Right lung (tissue), 5 donors: Measurements from ENCODE around the gene TMEM52. TPM values are rescaled to one million over a fixed set of nuclear protein-coding genes. Genes with fewer than 3 reads are reported as not detected.

Source experiments
- DNase-seq, 2 donors: peaks; one replicate each; pipeline ENCODE4 v3.0.0-alpha.2; 2013
- polyA plus RNA-seq, 5 donors: library from polyadenylated mRNA; unstranded; fragments of 120-200 nt; gene quantifications; one replicate each; pipeline versions ENCODE4 v1.2.1 to v1.2.3, GENCODE V29; 2013; ENCODE audit warnings: inconsistent platforms in 1 of 5, low replicate concordance in 1 of 5; ENCODE audit not compliant: insufficient read length in 5 of 5, insufficient read depth in 1 of 5

TMEM52 gene
- polyA plus RNA-seq, 5 donors: 1.5 to 9.5 (median 2.3) TPM

DNA sequence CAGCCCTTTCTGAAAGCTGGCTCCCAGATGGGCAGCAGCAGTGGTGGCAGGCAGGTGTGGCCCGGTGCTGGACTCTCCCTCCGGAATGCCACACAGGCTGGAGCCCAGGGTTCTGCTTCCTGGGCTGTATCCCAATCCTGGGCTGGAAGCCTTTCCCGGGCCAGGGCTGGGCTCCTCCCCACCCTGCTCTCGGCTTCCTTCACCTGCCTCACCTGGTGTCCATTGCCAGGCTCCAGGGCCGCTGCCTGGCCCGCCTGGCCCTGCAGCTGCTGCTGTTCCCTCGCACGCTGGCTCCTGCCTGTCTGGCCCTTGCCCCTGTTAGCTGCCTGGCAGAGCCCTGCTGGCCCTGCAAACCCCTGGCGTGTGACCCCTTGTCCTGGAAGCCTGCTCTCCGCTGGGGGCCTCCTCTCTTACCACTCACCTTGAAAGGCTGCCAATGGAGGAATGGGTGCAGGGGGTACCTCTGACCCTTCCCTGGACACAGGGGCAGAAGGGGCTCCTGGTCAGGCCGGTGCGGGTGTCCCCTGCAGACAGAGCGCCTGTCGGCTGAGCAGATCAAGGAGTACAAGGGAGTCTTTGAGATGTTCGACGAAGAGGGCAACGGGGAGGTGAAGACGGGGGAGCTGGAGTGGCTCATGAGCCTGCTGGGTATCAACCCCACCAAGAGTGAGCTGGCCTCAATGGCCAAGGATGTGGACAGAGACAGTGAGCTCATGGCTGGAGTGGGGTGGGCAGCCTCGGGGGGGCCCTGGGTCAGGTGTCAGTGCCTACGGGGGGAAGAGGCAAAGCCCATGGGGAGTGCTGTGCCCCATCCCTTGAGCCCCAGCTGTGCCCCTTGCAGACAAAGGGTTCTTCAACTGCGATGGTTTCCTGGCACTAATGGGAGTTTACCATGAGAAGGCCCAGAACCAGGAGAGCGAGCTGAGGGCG, 2.9 kb downstream of the TMEM52 start:
- no peak for DNase-seq

DNA sequence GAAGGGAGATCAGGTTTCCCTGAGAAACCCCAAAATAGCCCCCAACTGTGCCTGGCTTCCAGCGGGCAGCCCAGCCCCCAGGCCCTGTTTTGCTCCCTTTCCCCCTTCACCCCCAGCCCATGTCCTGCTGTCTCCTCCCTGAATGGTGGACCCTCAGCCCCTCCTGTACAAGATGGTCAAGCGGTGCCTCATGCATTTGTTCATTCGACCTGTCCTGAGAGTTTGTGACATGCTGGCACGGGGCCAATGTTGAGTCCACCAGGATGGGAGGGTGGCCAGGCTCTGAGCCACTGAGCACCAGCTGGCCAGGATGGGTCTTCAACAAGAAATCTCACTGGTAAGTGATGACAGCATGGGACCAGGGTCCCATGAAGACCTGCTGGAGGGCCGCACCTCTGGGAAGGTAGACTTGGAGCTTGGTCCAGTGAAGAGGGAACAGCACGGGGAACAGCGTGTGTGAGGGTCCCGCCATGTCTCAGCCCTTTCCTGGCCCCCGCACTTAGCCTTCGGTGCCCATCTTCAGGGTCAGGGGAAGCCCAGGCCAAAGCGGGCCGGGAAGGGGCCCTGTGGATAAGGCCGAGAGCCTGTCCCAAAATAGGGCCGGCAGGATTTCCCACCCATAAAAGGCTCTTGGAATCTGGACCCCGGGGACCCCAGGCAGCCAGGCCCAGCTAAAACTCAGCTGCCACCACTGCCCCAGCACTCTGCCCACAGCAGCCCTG, 3.9 kb downstream of the TMEM52 start, which contains the start of gene CALML6:
CALML6 (plus strand) TSS at position 290 of the 722 bp plus-strand sequence; CDS start at position 311, 21 bp downstream.
- no peak for DNase-seq

DNA sequence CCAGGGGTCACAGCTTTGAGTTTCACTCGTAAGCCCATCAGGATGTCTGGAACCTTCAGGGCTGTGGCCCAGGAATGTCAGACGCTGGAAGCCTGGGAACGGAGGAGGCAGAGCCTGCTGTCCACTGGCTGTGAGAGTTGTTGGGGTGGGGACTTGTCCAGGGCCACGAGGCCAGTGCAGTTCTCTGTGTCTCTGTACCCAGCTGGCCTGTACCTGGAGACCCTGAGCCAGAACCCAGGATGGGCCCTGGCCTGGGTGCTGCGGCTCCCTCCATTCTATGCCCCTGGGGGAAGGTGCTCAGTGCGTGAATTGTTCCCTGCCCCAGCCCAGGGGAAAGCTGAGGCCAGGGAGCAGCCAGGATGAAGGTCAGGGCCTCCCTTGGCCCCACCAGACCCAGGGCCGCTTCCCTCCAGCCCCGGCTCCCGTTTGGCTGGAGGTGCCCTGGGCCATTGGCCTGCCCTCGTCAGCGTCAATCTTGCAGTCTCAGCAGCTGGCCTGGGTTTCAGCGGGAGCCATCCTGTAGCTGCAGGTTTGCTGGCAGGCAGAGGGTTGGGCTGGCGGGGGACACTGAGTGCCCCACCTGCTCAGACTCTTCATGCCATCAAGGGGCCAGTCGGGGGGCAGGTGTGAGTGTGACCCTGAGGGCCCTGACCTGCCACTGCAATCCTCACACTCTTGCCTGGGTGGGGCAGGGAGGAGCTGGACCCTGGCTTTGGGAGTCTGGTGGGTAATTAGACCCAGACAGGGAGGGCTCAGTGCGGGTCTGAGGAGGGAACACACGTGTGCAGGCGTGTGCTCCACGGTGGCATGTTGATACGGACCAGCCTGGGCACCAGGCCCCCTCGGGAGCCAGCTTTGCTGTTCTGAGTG, 4.7 kb downstream of the TMEM52 start:
- no peak for DNase-seq

DNA sequence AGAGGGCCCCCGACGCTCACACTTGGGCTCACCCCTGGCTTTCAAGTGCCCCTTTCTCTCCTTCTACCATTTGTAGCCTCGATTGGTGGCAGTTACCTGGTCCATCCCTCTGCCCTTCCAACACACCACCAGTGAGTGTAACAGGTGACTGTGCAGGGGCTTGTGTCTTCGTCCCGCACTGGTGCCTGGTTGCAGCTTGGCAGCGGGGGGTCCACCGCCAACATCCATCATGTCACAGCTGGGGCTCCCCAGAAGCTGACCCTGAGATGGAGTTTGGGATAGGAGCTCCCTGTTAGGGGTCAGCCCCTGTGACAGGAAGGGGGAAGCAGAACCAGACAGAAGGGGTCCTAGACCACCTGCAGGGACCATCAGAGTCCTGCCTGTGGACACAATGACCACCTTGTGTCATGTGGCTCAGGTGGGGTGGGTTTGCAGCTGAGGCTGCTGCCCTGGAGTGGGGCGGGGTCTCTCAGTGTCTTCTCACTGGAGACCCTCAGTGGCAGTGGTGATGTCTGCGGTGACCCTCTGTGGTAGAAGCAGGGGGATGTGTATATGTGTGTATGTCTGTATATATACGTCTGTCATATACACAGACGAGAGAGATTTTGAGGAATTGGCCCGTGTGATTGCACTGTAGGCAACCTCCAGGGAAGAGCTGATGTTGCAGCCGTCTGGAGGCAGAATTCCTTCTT, 7.6 kb downstream of the TMEM52 start:
- no peak for DNase-seq

DNA sequence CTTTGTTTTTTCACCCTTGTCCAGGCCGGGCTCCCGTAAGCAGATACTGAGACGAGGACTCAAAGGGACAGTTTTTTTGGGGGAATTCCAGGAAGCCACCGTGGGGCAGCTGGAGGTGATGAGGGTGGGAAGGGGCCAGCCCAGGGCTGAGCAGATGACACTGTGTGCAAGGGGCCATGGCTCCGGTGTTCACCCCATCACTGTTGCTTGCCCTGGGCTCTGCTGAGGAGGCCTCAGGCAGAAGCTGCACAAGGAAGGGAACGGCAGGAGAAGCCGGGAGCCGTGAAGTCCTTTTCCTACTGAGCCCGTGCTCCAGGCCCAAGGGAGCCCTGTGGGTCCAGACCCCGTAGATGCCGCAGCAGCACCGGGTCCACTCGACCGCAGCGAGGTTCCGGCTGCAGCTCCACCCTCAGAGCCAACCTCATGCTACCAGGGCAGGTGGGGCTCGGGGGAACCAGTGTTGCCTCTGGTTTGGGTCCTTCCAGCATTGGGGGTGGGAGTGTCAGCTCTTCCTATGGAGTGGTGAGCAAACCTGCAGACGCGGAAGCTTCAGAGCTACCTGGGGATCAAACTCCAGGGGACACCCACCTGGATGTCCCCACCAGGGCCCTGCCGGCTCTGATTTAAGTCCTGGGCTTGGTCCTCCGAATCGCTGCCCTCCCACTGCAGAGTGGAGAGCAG, 8.3 kb downstream of the TMEM52 start:
- no peak for DNase-seq

DNA sequence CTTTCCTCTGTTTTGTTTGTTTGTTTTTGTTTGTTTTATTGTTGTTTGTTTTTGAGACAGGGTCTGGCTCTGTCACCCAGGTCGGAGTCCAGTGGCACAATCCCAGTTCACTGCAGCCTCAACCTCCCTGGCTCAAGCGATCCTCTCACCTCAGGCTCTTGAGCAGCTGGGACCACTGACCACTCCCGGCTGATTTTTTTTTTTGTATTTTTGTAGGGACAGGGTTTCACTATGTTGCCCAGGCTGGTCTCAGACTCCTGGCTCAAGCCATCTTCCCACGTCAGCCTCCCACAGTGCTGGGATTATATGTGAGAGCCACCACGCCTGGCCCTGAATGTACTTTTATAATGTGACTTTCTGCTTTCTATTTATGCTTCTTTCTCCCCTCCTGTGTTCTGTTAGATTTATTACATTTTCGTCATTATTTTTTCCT, 9.0 kb downstream of the TMEM52 start:
- DNase-seq: no peak

DNA sequence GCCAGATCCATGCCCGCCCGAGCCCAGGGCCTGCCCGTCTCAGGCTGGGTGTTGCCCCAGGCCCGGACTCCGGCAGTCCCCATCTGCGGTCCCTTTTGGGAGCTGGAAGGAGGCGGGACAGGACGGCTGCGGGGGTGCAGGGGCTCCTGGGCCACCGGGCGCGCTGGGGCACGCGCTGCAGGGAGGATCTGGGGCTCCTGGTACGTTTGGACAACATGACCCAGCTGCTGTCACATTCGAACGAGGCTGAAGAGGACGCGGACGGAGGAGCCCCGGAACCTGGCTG, 10.6 kb downstream of the TMEM52 start:
- no peak for DNase-seq

DNA sequence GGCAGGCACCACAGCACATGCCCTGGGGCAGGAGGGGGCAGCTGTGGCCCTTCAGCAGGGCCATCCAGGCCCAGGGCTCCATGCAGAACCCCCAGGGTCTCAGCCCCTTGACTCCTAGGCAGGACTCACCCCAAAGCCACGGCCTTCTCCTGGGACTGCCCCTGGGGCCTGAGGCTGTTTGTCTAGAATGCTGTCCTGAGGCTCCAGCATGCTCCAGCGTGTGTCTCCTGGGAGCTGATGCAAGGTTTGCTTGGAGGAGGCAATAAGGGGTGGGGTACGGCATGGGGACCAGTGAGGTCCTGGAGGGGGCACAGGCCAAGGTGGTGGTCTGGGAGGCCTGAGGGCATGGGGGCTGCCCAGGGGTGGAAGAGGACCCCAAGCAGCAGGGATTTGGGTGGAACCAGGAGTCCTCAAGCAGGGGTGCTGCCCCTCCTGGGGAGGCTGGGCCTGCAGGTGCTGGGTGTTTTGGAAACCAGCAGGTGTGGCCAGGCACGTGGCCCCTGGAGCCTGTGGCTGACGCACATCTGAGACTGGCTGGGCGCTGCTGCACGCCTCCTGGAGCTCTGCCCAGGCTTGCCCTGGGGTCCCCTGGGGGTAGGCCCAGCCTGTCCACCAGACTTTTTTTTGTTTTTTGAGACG, 11.9 kb downstream of the TMEM52 start:
- no peak for DNase-seq

DNA sequence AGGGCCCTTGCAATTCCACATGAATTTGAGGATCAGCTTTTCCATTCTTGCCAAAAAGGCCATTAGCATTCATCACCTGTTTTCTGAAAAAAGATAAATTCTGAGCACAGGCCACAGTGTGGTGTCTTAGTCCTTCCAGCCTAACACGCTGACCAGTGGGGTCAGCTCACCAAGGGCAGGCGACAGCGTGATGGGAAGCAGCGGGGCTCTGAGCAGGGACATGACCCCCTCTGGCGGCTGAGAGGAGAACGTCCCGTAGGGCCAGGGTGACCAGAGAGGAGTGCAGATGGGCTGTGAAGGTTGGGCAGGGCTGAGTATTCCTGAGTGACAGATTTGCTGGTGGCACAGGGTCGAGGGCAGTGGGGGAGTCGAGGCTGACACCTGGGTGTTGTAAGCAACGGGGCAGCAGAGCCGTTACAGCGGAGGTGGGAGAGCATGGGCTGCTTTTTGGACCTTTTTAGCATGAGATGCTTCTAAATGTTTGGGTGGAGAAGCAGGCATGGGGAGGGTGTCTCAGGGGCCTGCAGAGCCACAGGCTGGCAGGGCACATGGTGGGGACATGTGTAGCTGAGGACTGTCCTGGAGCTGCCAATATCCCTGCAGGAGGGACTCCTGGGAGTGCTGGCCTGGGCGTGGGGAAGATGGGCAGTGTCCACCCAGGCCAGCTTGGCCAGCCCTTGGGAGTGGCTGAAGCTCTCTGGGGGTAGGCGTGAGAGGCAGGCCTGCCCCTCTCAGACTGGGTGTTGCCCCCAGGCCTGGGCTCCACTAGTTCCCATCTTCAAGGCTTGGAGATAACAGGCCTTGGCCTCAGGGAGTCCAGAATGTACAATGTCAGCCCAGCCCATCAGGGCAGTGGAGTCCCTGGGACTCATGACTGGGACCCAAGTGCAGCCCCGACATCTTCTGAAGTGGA, 12.6 kb downstream of the TMEM52 start:
- DNase-seq: peak; percentile 65 to 77

DNA sequence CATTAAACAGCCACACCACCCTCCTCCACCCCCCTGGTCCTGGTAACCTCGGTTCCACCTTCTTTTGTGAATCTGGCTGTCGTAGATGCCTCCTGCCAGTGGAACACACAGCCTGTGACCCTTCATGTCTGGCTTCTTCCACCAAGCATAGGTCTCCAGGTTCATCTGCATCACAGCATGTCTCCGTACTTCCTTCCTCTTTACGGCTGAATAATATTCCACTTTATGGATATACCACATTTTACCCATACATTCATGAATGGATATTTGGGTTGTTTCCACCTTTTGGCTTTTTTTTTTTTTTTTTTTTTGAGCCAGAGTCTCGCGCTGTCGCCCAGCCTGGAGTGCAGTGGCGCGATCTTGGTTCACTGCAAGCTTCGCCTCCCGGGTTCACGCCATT, 15.9 kb downstream of the TMEM52 start:
- no peak for DNase-seq

DNA sequence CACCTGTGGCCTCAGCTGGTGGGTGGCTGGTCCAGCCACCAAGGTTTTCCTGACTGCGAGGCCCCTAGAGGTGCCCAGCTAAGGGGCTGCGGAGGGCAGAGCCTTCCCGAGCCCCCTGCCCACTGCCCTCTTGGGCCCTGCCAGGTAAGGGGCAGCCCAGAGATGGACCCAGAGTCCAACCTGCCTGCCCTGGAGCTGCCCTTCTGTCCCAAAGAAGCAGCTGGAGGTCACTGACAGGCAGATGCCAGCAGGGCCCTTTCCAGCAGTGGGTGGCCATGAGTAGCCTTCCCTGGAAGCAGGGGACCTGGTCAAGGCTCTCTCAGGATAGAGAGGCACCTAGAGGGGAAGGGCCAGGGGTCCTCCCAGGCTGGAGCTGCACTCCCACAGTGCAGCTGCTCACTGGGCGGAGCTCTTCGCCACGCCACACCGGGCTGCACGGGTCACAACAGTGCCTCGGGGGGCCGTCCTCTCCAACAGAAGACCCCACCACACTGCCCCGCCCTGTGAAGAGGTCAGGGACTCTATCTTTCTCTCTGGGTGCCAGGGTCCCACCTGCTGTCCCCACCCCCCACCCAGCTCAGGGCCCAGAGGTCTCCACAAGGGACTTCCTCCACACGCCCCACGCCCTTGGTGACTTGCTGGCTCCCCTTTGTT, 17.3 kb downstream of the TMEM52 start:
- DNase-seq: no peak

DNA sequence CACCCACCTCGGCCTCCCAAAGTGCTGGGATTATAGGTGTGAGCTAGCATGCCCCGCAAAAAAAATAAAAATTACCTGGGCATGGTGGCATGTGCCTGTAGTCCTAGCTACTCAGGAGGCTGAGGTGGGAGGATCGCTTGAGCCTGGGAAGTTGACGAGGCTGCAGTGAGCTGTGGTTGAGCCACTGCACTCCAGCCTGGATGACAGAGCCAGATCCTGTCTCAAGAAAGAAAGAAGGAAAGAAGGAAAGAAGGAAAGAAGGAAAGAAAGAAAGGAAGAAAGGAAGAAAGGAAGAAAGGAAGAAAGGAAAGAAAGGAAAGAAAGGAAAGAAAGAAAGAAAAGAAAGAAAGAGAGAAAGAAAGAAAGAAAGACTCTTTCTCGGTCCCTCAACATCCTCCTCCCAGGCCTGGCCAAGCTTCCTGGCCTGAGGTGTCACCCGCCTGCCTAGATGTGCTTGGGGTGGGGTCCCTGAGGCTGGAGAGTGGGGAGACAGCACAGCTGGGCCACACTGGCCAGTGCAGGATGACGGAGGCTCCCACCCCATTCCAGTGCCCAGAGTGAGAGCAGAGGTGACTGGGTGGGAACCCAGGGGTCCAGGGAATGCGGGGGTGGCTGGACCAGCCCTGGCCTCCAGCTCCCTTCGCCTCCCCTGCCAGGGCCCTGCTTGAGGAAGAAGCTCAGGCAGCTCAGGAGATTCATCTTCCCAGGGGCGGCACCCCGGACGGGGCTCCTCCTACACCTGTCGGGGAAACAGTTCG, 18.0 kb downstream of the TMEM52 start:
- DNase-seq: no peak

DNA sequence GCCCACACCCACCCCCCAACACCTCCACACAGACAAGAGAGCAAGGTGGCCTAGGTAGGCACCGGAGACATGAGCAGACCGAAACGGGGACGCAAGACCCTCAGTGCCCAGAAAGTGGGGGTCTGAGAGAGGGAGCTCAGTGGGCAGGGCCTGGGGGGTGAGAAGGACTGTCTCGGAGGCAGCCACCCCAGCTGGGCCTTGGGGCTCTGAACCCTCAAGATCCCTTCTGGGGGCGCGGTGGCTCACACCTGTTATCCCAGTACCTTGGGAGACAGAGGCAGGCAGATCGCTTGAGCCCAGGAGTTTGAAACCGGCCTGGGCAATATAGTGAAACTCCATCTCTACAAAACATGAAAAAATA, 19.1 kb downstream of the TMEM52 start:
- DNase-seq: no peak

DNA sequence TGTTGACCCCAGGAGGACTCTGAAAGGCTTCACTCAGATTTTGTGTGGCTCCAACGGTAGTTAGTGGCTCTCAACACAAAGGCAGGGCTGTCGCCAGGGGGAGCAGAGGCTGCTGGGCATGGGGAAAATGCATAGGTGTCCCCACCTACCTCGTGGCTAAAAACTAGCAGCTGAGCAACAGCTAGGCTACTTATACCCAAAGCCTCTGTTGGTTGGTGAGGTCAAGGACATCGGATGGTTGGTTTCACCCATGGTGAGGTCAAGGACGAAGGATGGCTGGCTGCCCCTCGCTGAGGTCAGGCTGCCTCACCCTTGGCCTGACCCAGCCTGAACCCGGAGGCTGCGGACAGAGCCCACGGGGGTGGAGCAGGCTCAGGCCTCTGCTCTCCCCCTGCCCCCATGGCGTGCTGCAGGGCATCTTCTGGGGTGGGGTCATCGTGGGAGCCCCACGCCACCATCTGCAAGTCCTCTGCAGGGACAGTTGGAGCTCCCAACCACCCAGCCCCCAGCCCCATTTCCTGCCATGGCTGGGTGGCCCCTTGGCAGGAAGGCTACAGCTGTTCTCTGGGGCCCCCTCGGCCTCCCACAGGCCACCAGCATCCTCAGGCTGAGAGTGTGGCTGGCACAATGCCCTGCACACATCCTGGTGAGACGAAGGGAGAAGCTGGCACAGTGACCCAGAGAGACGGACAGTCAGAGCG, 19.7 kb downstream of the TMEM52 start:
- no peak for DNase-seq

DNA sequence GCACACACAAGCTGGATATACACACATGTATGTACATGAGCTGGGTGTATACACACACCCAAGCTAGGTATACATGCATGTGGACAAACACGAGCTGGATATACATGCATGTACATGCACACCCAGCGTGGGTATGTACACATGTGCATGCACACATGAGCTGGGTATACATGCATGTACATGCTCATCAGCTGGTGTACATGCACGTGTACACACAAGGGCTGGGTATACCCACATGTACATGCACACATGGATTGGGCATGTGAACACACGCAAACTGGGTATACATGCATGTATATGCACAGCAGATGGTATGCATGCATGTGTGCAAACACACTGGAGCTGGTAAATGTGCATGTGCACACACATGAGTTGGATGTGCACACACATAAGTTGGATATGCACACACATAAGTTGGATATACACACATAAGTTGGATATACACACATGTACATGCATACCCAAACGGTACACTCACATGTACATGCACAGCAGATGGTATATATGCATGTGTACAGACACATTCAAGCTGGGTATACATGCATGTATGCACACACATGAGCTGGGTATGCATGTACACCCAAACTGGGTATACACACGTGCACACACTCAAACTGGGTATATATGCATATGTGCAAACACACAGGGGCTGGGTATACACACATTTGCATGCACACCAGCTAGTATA, 20.7 kb downstream of the TMEM52 start:
- no peak for DNase-seq

DNA sequence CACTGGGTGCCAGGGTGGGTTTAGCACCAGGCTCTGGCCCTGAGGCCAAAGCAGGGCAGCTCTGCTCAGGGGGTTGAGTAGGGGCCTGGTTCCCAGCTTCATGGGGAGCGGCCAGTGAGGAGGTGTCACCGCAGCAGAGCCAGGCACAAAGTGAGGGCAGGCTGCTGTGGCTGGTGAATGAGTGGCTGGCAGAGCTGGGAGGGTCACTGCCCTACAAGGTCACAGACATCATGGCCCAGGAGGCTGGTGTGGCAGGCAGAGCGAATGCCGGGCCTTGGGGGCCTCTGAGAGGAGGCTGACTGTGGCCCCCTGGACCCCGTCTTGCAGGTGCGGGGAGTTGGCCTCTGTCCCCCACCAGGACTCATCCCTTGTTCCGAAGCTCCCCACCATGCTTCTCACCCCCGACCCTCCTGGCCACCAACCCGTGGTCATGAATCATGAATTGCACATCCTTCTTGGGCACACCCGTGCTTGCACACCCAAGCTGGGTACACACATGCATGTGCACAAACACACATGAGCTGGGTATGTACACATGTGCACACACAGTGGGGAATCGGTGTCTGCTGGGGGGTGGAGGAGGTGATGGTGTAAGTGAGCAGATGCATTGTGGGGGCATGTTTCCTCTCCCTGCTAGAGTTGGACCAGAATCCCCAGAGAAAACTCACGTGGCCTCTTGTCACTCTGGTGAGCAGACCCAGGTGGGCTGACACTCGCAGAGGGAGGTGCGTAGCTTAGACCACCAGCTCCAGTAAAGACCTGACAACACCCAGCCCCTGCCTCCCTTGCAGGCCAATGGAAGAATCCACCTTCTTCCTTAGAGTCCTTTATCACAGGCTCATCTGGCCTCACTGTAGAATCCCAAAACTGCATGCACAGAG, 23.4 kb downstream of the TMEM52 start:
- DNase-seq: no peak
